Panc1 (cell line): Measurements from ENCODE around the gene POLG2. TPM values are rescaled to one million over a fixed set of nuclear protein-coding genes. Genes with fewer than 3 reads are reported as not detected.
A peak's percentile ranks its signal among the peaks of the same experiment; 100 is the strongest.

Experiments
- ATAC-seq: fragments of 200-7000 bp; cut with Tn5 transposase; 2 replicates; pipeline ENCODE4 v1.9.1; 2020; ENCODE audit warnings: mild to moderate bottlenecking, moderate library complexity
- BruUV-seq: library from RNA; stranded (reverse); fragments of 400-500 nt; replicated peaks from 2 replicates; lab custom pipeline; 2021; lab: Mats Ljungman, UMichigan
- CTCF ChIA-PET: fragments of 300-600 bp; sonication (Branson Sonifier 250); formaldehyde crosslinking; loops from one replicate; lab custom pipeline; 2022; ENCODE audit warnings: antibody characterized with exemption; lab: Charles Lee
- POLR2A ChIA-PET: fragments of 300-600 bp; sonication (Branson Sonifier 250); formaldehyde crosslinking; loops from one replicate; lab custom pipeline; 2022; ENCODE audit warnings: antibody characterized with exemption; lab: Charles Lee
- DNase-seq: peaks from one replicate; pipeline ENCODE4 v3.0.0-alpha.2; 2010; ENCODE audit warnings: low read depth, low spot score
- H3K27ac ChIP-seq: 2 replicates; pipeline ENCODE4 v1.5.1; 2011; ENCODE audit warnings: mild to moderate bottlenecking, low read length, inconsistent platforms
- H3K27me3 ChIP-seq: fragments of 200-500 bp; sonication (Bioruptor generic); 2 replicates; pipeline ENCODE4 v1.6.0; 2014; ENCODE audit warnings: low read length, inconsistent platforms; ENCODE audit not compliant: control insufficient read depth, insufficient read depth
- H3K36me3 ChIP-seq: fragments of 200-500 bp; sonication (Bioruptor generic); 2 replicates; pipeline ENCODE4 v1.5.1; 2014; ENCODE audit warnings: inconsistent platforms, mild to moderate bottlenecking, low read length, moderate library complexity; ENCODE audit not compliant: control insufficient read depth, insufficient read depth
- H3K4me1 ChIP-seq: 2 replicates; pipeline ENCODE4 v1.5.1; 2011; ENCODE audit warnings: inconsistent platforms, mild to moderate bottlenecking, low read length, moderate library complexity; ENCODE audit not compliant: control insufficient read depth, insufficient read depth
- H3K4me3 ChIP-seq, 2 experiments: 2 replicates each; pipeline ENCODE4 v1.5.1; 2011 to 2012; ENCODE audit warnings: low read depth in 2 of 2, low read length in 2 of 2, mild to moderate bottlenecking in 2 of 2, inconsistent platforms in 1 of 2, moderate library complexity in 1 of 2
- H3K9me3 ChIP-seq: fragments of 200-500 bp; sonication (Bioruptor generic); 2 replicates; pipeline ENCODE4 v1.5.1; 2014; ENCODE audit warnings: low read depth, mild to moderate bottlenecking, inconsistent platforms, low read length, moderate library complexity; ENCODE audit not compliant: control insufficient read depth, insufficient read depth
- POLR2AphosphoS5 ChIP-seq: IDR thresholded peaks from 2 replicates; pipeline ENCODE4 v1.6.1; 2012; ENCODE audit warnings: mild to moderate bottlenecking, low read depth, low read length, moderate library complexity
- SIN3A ChIP-seq: IDR thresholded peaks from 2 replicates; pipeline ENCODE4 v1.6.1; 2012; ENCODE audit warnings: low read depth, mild to moderate bottlenecking, low read length, moderate library complexity, borderline replicate concordance; ENCODE audit not compliant: insufficient read depth
- TCF7L2 ChIP-seq: IDR thresholded peaks from 2 replicates; pipeline ENCODE4 v1.6.1; 2011; ENCODE audit warnings: mild to moderate bottlenecking, low read depth, low read length, inconsistent platforms
- in situ Hi-C: cut with HindIII; loops from 2 replicates; pipeline ENCODE4 v1.10.0; 2016; ENCODE audit warnings: low sequenced_read_pairs, low pct_unique_long_range_greater_than_20kb
- intact Hi-C: fragments of 100-400 bp; cut with micrococcal nuclease; formaldehyde crosslinking; loops from one replicate; pipeline ENCODE4 v1.10.0; 2022; ENCODE audit not compliant: unreplicated experiment
- total RNA-seq: library from RNA; stranded (reverse); gene quantifications from one replicate; pipeline ENCODE4 v1.2.1, GENCODE V29; 2021; ENCODE audit not compliant: unreplicated experiment
- TF ChIP-seq, protein P1 (sequence below): fragments of 450-650 bp; IDR thresholded peaks from 2 replicates; pipeline ENCODE4 v1.5.1; 2017; ENCODE audit warnings: mild to moderate bottlenecking
- TF ChIP-seq, protein P2 (sequence below), 2 experiments: IDR thresholded peaks; 2 replicates each; pipeline ENCODE4 v1.6.1; 2011 to 2012; ENCODE audit warnings: low read depth in 2 of 2, control low read depth in 1 of 2, low read length in 1 of 2, mild to moderate bottlenecking in 1 of 2, moderate library complexity in 1 of 2; ENCODE audit not compliant: insufficient read depth in 1 of 2

Gene POLG2
- total RNA-seq, 1 experiment from 2014 or later, result 19.6 TPM

- H3K4me1 ChIP-seq, result no peaks in the 10 kb centered on the region
- ATAC-seq (no peak), DNase-seq (no peak)
- H3K4me3 ChIP-seq, result no peak overlapping the region
- in situ Hi-C loops (no loop called here), intact Hi-C loops (no loop called here)
- H3K27me3 ChIP-seq, result no peaks in the 10 kb centered on the region
- BruUV-seq, result no TSS peak
- H3K36me3 ChIP-seq, result no peaks in the 10 kb centered on the region
- ChIA-PET CTCF (interaction anchor here (0.7 kb wide), 1 partner anchor 23 kb away, joined by 3 read pairs; no protein-coding TSS in a partner anchor), POLR2A (interaction anchor here (0.6 kb wide), 1 partner anchor 127 kb away, joined by 3 read pairs; no protein-coding TSS in a partner anchor)
- no peak for TF ChIP-seq SIN3A
- TF ChIP-seq, protein P1, sequence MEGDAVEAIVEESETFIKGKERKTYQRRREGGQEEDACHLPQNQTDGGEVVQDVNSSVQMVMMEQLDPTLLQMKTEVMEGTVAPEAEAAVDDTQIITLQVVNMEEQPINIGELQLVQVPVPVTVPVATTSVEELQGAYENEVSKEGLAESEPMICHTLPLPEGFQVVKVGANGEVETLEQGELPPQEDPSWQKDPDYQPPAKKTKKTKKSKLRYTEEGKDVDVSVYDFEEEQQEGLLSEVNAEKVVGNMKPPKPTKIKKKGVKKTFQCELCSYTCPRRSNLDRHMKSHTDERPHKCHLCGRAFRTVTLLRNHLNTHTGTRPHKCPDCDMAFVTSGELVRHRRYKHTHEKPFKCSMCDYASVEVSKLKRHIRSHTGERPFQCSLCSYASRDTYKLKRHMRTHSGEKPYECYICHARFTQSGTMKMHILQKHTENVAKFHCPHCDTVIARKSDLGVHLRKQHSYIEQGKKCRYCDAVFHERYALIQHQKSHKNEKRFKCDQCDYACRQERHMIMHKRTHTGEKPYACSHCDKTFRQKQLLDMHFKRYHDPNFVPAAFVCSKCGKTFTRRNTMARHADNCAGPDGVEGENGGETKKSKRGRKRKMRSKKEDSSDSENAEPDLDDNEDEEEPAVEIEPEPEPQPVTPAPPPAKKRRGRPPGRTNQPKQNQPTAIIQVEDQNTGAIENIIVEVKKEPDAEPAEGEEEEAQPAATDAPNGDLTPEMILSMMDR, result no peak
- TF ChIP-seq, protein P2, sequence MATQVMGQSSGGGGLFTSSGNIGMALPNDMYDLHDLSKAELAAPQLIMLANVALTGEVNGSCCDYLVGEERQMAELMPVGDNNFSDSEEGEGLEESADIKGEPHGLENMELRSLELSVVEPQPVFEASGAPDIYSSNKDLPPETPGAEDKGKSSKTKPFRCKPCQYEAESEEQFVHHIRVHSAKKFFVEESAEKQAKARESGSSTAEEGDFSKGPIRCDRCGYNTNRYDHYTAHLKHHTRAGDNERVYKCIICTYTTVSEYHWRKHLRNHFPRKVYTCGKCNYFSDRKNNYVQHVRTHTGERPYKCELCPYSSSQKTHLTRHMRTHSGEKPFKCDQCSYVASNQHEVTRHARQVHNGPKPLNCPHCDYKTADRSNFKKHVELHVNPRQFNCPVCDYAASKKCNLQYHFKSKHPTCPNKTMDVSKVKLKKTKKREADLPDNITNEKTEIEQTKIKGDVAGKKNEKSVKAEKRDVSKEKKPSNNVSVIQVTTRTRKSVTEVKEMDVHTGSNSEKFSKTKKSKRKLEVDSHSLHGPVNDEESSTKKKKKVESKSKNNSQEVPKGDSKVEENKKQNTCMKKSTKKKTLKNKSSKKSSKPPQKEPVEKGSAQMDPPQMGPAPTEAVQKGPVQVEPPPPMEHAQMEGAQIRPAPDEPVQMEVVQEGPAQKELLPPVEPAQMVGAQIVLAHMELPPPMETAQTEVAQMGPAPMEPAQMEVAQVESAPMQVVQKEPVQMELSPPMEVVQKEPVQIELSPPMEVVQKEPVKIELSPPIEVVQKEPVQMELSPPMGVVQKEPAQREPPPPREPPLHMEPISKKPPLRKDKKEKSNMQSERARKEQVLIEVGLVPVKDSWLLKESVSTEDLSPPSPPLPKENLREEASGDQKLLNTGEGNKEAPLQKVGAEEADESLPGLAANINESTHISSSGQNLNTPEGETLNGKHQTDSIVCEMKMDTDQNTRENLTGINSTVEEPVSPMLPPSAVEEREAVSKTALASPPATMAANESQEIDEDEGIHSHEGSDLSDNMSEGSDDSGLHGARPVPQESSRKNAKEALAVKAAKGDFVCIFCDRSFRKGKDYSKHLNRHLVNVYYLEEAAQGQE (IDR thresholded peaks at IDR 0.05; ENCODE audit: insufficient read depth in 1 of 2, low read depth in 2 of 2, low read length in 1 of 2), result no peak
- no peak for TF ChIP-seq POLR2AphosphoS5
- no peak for TF ChIP-seq TCF7L2
- no peaks in the 10 kb centered on the region for H3K9me3 ChIP-seq
- H3K27ac ChIP-seq, result no peak overlapping the region
Observed at GRCh38 chr17:64443086-64443760, 53.6 kb downstream of the POLG2 start.

GRCh38 chr17:64442541-64442971 is 54.3 kb downstream of the POLG2 start:
- no TSS peak for BruUV-seq
- DNase-seq (no peak), ATAC-seq (peak; percentile 62; the same call in 1 of the 2 replicates)
- in situ Hi-C loops (no loop called here), intact Hi-C loops (no loop called here)
- no peak overlapping the region for H3K27ac ChIP-seq
- H3K27me3 ChIP-seq, result no peaks in the 10 kb centered on the region
- ChIA-PET CTCF (no interaction called here), POLR2A (no interaction called here)
- H3K4me3 ChIP-seq, result no peak overlapping the region
- TF ChIP-seq POLR2AphosphoS5 (no peak), TCF7L2 (no peak)
- TF ChIP-seq, protein P1, result no peak
- no peaks in the 10 kb centered on the region for H3K9me3 ChIP-seq
- H3K4me1 ChIP-seq, result no peaks in the 10 kb centered on the region
- no peaks in the 10 kb centered on the region for H3K36me3 ChIP-seq
